H1 (cell line): ENCODE results near the gene GFPT1. TPM values are rescaled to one million over a fixed set of nuclear protein-coding genes. Genes with fewer than 3 reads are reported as not detected.

Source experiments
- CTCF ChIA-PET: fragments of 300-600 bp; sonication (Branson Sonifier 250); formaldehyde crosslinking; loops from one replicate; lab custom pipeline; 2021; ENCODE audit not compliant: partially characterized antibody; lab: Charles Lee
- POLR2A ChIA-PET: fragments of 300-600 bp; sonication (Branson Sonifier 250); formaldehyde crosslinking; loops from one replicate; lab custom pipeline; 2021; ENCODE audit warnings: inconsistent platforms; ENCODE audit not compliant: partially characterized antibody; lab: Charles Lee
- DNase-seq, 2 experiments: peaks; one replicate each; pipeline versions ENCODE4 v3.0.0 to v3.0.0-alpha.2; 2010 to 2022; ENCODE audit warnings: low spot score in 2 of 2, low read depth in 1 of 2, mixed read lengths in 1 of 2
- FAIRE-seq: peaks from 2 replicates; lab custom pipeline; 2011; peaks lifted over from hg19 to GRCh38; lab: Jason Lieb, UNC
- H2AFZ ChIP-seq: 2 replicates; pipeline ENCODE4 v1.8.1; 2012; ENCODE audit warnings: low read length, inconsistent platforms
- H2AK5ac ChIP-seq: 2 replicates; pipeline ENCODE4 v1.6.1; 2013; ENCODE audit warnings: low read depth, low read length
- H2BK120ac ChIP-seq: replicated peaks from 2 replicates; pipeline ENCODE3; 2013; ENCODE audit warnings: low read depth, low read length, inconsistent platforms
- H2BK12ac ChIP-seq: 2 replicates; pipeline ENCODE4 v1.6.1; 2013; ENCODE audit warnings: low read depth, low read length
- H2BK15ac ChIP-seq: 2 replicates; pipeline ENCODE4 v1.6.1; 2013; ENCODE audit warnings: low read length
- H2BK20ac ChIP-seq: 2 replicates; pipeline ENCODE4 v1.6.1; 2013; ENCODE audit warnings: low read length
- H2BK5ac ChIP-seq: 2 replicates; pipeline ENCODE4 v1.6.1; 2013; ENCODE audit warnings: low read depth, low read length
- H3K14ac ChIP-seq: 2 replicates; pipeline ENCODE4 v1.6.1; 2013; ENCODE audit warnings: inconsistent platforms; ENCODE audit not compliant: insufficient read length
- H3K18ac ChIP-seq: 2 replicates; pipeline ENCODE4 v1.6.1; 2013; ENCODE audit warnings: low read length; ENCODE audit errors: extremely low read depth
- H3K23ac ChIP-seq: 2 replicates; pipeline ENCODE4 v1.6.1; 2013; ENCODE audit warnings: inconsistent platforms; ENCODE audit not compliant: insufficient read length
- H3K23me2 ChIP-seq: 2 replicates; pipeline ENCODE4 v1.6.1; 2013; ENCODE audit warnings: low read depth, low read length
- H3K27ac ChIP-seq: 2 replicates; pipeline ENCODE4 v1.6.1; 2011; ENCODE audit warnings: low read depth, low read length, inconsistent platforms
- H3K27me3 ChIP-seq, 4 experiments: replicated peaks in 1 of 4; 1 replicate in 1 of 4; 2 replicates in 3 of 4; pipeline versions ENCODE4 v1.6.1 to v1.8.1; 2011 to 2013; ENCODE audit warnings: low read length in 3 of 4, mild to moderate bottlenecking in 3 of 4, inconsistent platforms in 2 of 4, mixed read lengths in 2 of 4, moderate library complexity in 1 of 4; ENCODE audit not compliant: control insufficient read depth in 3 of 4, insufficient read depth in 3 of 4; ENCODE audit errors: extremely low read depth in 1 of 4
- H3K36me3 ChIP-seq, 4 experiments: 2 replicates each; pipeline versions ENCODE4 v1.6.1 to v1.8.1; 2011 to 2013; ENCODE audit warnings: mild to moderate bottlenecking in 4 of 4, low read length in 3 of 4, moderate library complexity in 2 of 4, control low read depth in 1 of 4, inconsistent platforms in 1 of 4; ENCODE audit not compliant: insufficient read depth in 4 of 4, control insufficient read depth in 2 of 4
- H3K4ac ChIP-seq: replicated peaks from 2 replicates; pipeline ENCODE3; 2013; ENCODE audit warnings: low read length, low read depth, mixed read lengths, inconsistent platforms; ENCODE audit not compliant: insufficient read length
- H3K4me1 ChIP-seq, 4 experiments: replicated peaks in 1 of 4; 1 replicate in 1 of 4; 2 replicates in 3 of 4; pipeline versions ENCODE4 v1.6.1 to v1.8.1; 2011 to 2013; ENCODE audit warnings: low read length in 3 of 4, inconsistent platforms in 2 of 4, mixed read lengths in 1 of 4; ENCODE audit not compliant: insufficient read depth in 4 of 4, control insufficient read depth in 3 of 4
- H3K4me2 ChIP-seq, 2 experiments: 2 replicates each; pipeline versions ENCODE4 v1.6.1 to v1.8.1; 2011 to 2013; ENCODE audit warnings: low read depth in 2 of 2, low read length in 2 of 2, control low read depth in 1 of 2, inconsistent platforms in 1 of 2, mild to moderate bottlenecking in 1 of 2; ENCODE audit not compliant: insufficient read depth in 1 of 2
- H3K4me3 ChIP-seq, 4 experiments: fragments of 200-600, 300-600 bp in 1 of 4; sonication (generic), shearing (Covaris generic), sonication (Bioruptor Twin) in 1 of 4; 2 replicates each; pipeline versions ENCODE4 v1.5.1 to v1.8.1; 2011 to 2016; ENCODE audit warnings: low read length in 4 of 4, low read depth in 3 of 4, control low read depth in 2 of 4, inconsistent platforms in 2 of 4, mild to moderate bottlenecking in 2 of 4, mixed read lengths in 1 of 4, moderate library complexity in 1 of 4; ENCODE audit not compliant: insufficient read depth in 2 of 4; ENCODE audit errors: extremely low read depth in 1 of 4
- H3K56ac ChIP-seq: replicated peaks from 2 replicates; pipeline ENCODE3; 2013; ENCODE audit warnings: low read depth, mild to moderate bottlenecking, mixed read lengths, low read length, inconsistent platforms; ENCODE audit not compliant: insufficient read length
- H3K79me1 ChIP-seq: 2 replicates; pipeline ENCODE4 v1.6.1; 2013; ENCODE audit warnings: low read depth, low read length, control low read depth
- H3K79me2 ChIP-seq, 2 experiments: 2 replicates each; pipeline versions ENCODE4 v1.6.1 to v1.8.1; 2012 to 2013; ENCODE audit warnings: low read length in 2 of 2, mild to moderate bottlenecking in 2 of 2, inconsistent platforms in 1 of 2; ENCODE audit not compliant: insufficient read depth in 2 of 2, control insufficient read depth in 1 of 2
- H3K9ac ChIP-seq, 4 experiments: replicated peaks in 1 of 4; 1 replicate in 1 of 4; 2 replicates in 3 of 4; pipeline versions ENCODE4 v1.6.1 to v1.8.1; 2011 to 2013; ENCODE audit warnings: low read depth in 3 of 4, low read length in 3 of 4, control low read depth in 2 of 4, mild to moderate bottlenecking in 2 of 4, moderate library complexity in 2 of 4, inconsistent platforms in 1 of 4; ENCODE audit errors: extremely low read depth in 1 of 4
- H3K9me3 ChIP-seq, 2 experiments: 2 replicates each; pipeline versions ENCODE4 v1.6.1 to v1.8.1; 2012 to 2013; ENCODE audit warnings: mild to moderate bottlenecking in 2 of 2, moderate library complexity in 2 of 2, control low read depth in 1 of 2, inconsistent platforms in 1 of 2, low read depth in 1 of 2, low read length in 1 of 2, mixed read lengths in 1 of 2; ENCODE audit not compliant: insufficient read depth in 2 of 2
- H4K20me1 ChIP-seq, 2 experiments: replicated peaks in 1 of 2; 2 replicates each; pipeline versions ENCODE3 to v1.8.1; 2011 to 2013; ENCODE audit warnings: inconsistent platforms in 2 of 2, low read length in 2 of 2, mild to moderate bottlenecking in 1 of 2; ENCODE audit not compliant: insufficient read depth in 2 of 2, control insufficient read depth in 1 of 2
- H4K5ac ChIP-seq: 2 replicates; pipeline ENCODE4 v1.6.1; 2013; ENCODE audit warnings: low read length, low read depth, mixed read lengths, inconsistent platforms; ENCODE audit not compliant: insufficient read length
- H4K8ac ChIP-seq: 2 replicates; pipeline ENCODE4 v1.8.0; 2013; ENCODE audit warnings: mild to moderate bottlenecking, moderate library complexity, low read length, inconsistent platforms; ENCODE audit not compliant: insufficient read depth; ENCODE audit errors: extremely low read depth
- H4K91ac ChIP-seq: replicated peaks from 2 replicates; pipeline ENCODE3; 2013; ENCODE audit warnings: low read length, mixed read lengths, inconsistent platforms; ENCODE audit not compliant: insufficient read length
- SUZ12 ChIP-seq: fragments of 200-600 bp; sonication (generic); IDR thresholded peaks from 2 replicates; pipeline ENCODE4 v1.6.1; 2012; ENCODE audit warnings: mild to moderate bottlenecking, inconsistent platforms, low read length, moderate library complexity, mixed read lengths
- TBP ChIP-seq: IDR thresholded peaks from 2 replicates; pipeline ENCODE4 v1.6.1; 2011; ENCODE audit warnings: low read depth, low read length, improper control_type of control experiment
- WGBS, 2 experiments: shearing (Covaris generic) in 1 of 2; methylation state at CpG; one replicate each; pipeline versions ENCODE4 v1.1.6 to v1.1.7; 2013 to 2015; ENCODE audit warnings: low lambda C conversion rate in 2 of 2, mixed read lengths in 2 of 2, inconsistent platforms in 1 of 2, low coverage in 1 of 2, missing lambda C conversion rate in 1 of 2; ENCODE audit not compliant: insufficient replicate concordance in 2 of 2, insufficient coverage in 1 of 2, insufficient read length in 1 of 2; ENCODE audit errors: extremely low coverage in 1 of 2, missing lambda C conversion rate in 1 of 2; 5-methylcytosine and 5-hydroxymethylcytosine counted together
- polyA plus RNA-seq, 7 experiments: library from polyadenylated mRNA; depleted of rRNA in 3 of 7; stranded (reverse) in 5 of 7; unstranded in 2 of 7; fragments of >200 nt in 5 of 7; fragments of 200-250 nt in 2 of 7; gene quantifications; 1 replicate in 5 of 7; 2 replicates in 1 of 7; 4 replicates in 1 of 7; pipeline versions ENCODE4 v1.2.1 to v1.2.3, GENCODE V29; 2011 to 2013; ENCODE audit warnings: missing spikeins in 2 of 7, mixed read lengths in 2 of 7
- total RNA-seq: library from RNA; stranded (reverse); fragmentation: NEBNext Ultra II Directional; extraction: Animal tissue kit (Norgen Biotek cat#: 25700); gene quantifications from 2 replicates; pipeline ENCODE4 v1.2.1, GENCODE V29; 2021
- TF ChIP-seq, protein P1 (sequence below), 3 experiments: IDR thresholded peaks; 1 replicate in 2 of 3; 2 replicates in 1 of 3; pipeline versions ENCODE4 v1.5.1 to v1.6.1; 2011; ENCODE audit warnings: low read length in 3 of 3, mild to moderate bottlenecking in 3 of 3, inconsistent platforms in 2 of 3, low read depth in 1 of 3, moderate library complexity in 1 of 3; ENCODE audit not compliant: insufficient read depth in 1 of 3; ENCODE audit errors: control extremely low read depth in 1 of 3

Gene GFPT1
- total and polyA plus RNA-seq, 2 of the 8 experiments (the other 6 are each of a cell fraction or from before 2014, with no cell fraction given) = 13.3 to 76.2 TPM

DNA sequence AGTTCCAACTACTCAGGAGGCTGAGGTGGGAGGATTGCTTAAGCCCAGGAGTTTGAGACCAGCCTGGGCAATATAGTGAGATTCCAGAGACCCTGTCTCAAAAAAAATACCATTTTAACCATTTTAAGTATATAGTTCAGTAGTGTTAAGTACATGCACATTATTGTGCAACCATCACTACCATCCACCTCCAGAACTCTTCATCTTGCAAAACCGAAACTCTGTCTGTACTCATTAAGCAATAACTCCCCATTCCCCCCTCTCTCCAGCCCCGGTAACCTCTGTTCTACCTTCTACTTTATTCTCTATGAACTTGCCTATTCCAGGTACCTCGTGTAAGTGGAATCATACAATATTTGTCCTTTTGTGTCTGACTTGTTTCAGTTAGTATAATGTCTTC is 86.4 kb downstream of the GFPT1 start:
- Histone ChIP-seq H3K9me3 (no peaks in the 10 kb centered on the region), H3K4me1 (peaks cover 0 to 2% (median under 1%) of the 10 kb centered on the region in 4 experiments; a peak in 2 of 7 replicates), H3K4me2 (no peak overlapping the region), H3K18ac (no peak overlapping the region), H3K14ac (no peak overlapping the region), H2AFZ (no peak overlapping the region), H3K27me3 (peaks cover 0 to 6% (median 2%) of the 10 kb centered on the region in 4 experiments; a peak in 4 of 7 replicates), H3K79me1 (no peaks in the 10 kb centered on the region), H3K56ac (no peak overlapping the region), H4K91ac (no peak overlapping the region), H2BK5ac (no peak overlapping the region), H2BK120ac (no peak overlapping the region), H2BK15ac (no peak overlapping the region), H4K5ac (no peak overlapping the region), H3K27ac (no peak overlapping the region), H3K23me2 (no peaks in the 10 kb centered on the region), H3K23ac (no peak overlapping the region), H2AK5ac (no peak overlapping the region), H3K79me2 (no peaks in the 10 kb centered on the region), H3K36me3 (no peaks in the 10 kb centered on the region), H4K20me1 (no peaks in the 10 kb centered on the region), H2BK20ac (no peak overlapping the region), H4K8ac (no peak overlapping the region), H3K4me3 (no peak overlapping the region), H3K9ac (no peak overlapping the region), H3K4ac (no peak overlapping the region), H2BK12ac (no peak overlapping the region)
- POLR2A ChIA-PET = no interaction called here
- no peak for DNase-seq
- no peak for FAIRE-seq
- TF ChIP-seq TBP (no peak), SUZ12 (no peak)
- TF ChIP-seq, protein P1, sequence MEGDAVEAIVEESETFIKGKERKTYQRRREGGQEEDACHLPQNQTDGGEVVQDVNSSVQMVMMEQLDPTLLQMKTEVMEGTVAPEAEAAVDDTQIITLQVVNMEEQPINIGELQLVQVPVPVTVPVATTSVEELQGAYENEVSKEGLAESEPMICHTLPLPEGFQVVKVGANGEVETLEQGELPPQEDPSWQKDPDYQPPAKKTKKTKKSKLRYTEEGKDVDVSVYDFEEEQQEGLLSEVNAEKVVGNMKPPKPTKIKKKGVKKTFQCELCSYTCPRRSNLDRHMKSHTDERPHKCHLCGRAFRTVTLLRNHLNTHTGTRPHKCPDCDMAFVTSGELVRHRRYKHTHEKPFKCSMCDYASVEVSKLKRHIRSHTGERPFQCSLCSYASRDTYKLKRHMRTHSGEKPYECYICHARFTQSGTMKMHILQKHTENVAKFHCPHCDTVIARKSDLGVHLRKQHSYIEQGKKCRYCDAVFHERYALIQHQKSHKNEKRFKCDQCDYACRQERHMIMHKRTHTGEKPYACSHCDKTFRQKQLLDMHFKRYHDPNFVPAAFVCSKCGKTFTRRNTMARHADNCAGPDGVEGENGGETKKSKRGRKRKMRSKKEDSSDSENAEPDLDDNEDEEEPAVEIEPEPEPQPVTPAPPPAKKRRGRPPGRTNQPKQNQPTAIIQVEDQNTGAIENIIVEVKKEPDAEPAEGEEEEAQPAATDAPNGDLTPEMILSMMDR (IDR thresholded peaks at IDR 0.05; ENCODE audit: control extremely low read depth in 1 of 3, insufficient read depth in 1 of 3, low read depth in 1 of 3, low read length in 3 of 3) = no peak
- CTCF ChIA-PET = interaction anchor here (2.2 kb wide), 1 partner anchor 357 kb away, joined by 7 read pairs; no protein-coding TSS in a partner anchor
- 93% methylated on average over 3 of the region's 3 CpGs; no CpG with 5 or more reads in 1 of the 2 experiments for WGBS, 2 experiments
